HG02885 (cell line): Measurements from ENCODE around the gene RPH3AL.

ENCODE experiments used
- ATAC-seq: cut with Tn5 transposase; IDR thresholded peaks from one replicate; pipeline ENCODE4 v1.9.1; 2021; ENCODE audit warnings: mild to moderate bottlenecking; ENCODE audit not compliant: unreplicated experiment, poor library complexity

The RPH3AL gene

GRCh38 chr17:337866-338265 is 14.7 kb downstream of the RPH3AL start:
- ATAC-seq: no peak

GRCh38 chr17:337453-337852 is 15.2 kb downstream of the RPH3AL start:
- no peak for ATAC-seq

GRCh38 chr17:337022-337420 is 15.6 kb downstream of the RPH3AL start:
- no peak for ATAC-seq

GRCh38 chr17:336110-337021 is 16.2 kb downstream of the RPH3AL start:
- no peak for ATAC-seq

- no peak for ATAC-seq
These were observed 16.9 kb downstream of the RPH3AL start for GRCh38 chr17:335691-336090.

GRCh38 chr17:334974-335481 is 17.6 kb downstream of the RPH3AL start:
- ATAC-seq: no peak

GRCh38 chr17:333626-334396 is 18.8 kb downstream of the RPH3AL start:
- ATAC-seq: no peak

GRCh38 chr17:332558-333322 is 19.9 kb downstream of the RPH3AL start:
- no peak for ATAC-seq

- ATAC-seq: no peak
These were observed 20.6 kb downstream of the RPH3AL start for GRCh38 chr17:332023-332422.

GRCh38 chr17:330993-331701 is 21.5 kb downstream of the RPH3AL start:
- ATAC-seq: no peak

GRCh38 chr17:329784-330420 is 22.7 kb downstream of the RPH3AL start:
- no peak for ATAC-seq

GRCh38 chr17:327971-328370 is 24.6 kb downstream of the RPH3AL start:
- no peak for ATAC-seq

- no peak for ATAC-seq
These were observed 25.3 kb downstream of the RPH3AL start for GRCh38 chr17:327296-327695.

- no peak for ATAC-seq
These were observed 26.5 kb downstream of the RPH3AL start for GRCh38 chr17:326010-326621.

GRCh38 chr17:325270-326009 is 27.2 kb downstream of the RPH3AL start:
- ATAC-seq: no peak

GRCh38 chr17:323721-324571 is 28.7 kb downstream of the RPH3AL start:
- ATAC-seq: no peak

- ATAC-seq: no peak
These were observed 29.4 kb downstream of the RPH3AL start for GRCh38 chr17:323181-323580.
